T-helper 1 cell treated with Interleukin-12 subunit alpha and Interleukin-12 subunit beta and Interleukin-4 antibody, amounts not matched to agents 30 μg/mL and 1 μg/mL, for 36 hours (primary cell): ENCODE measurements around the gene PLXDC2.
"Not testable (repeated sequence)": the region's sequence is repeated elsewhere in the genome, so short reads cannot be mapped to it uniquely, and the experiment has no call there.

ENCODE experiments used
- H3K27ac Mint-ChIP-seq: one replicate; pipeline ENCODE4 v1.8.0; 2021; ENCODE audit warnings: mild to moderate bottlenecking, mixed read lengths
- H3K27me3 Mint-ChIP-seq: one replicate; pipeline ENCODE4 v1.8.0; 2021; ENCODE audit warnings: low read depth, mixed read lengths
- H3K36me3 Mint-ChIP-seq: one replicate; pipeline ENCODE4 v1.8.0; 2021; ENCODE audit warnings: low read depth, mixed read lengths
- H3K4me1 Mint-ChIP-seq: one replicate; pipeline ENCODE4 v1.8.0; 2021; ENCODE audit warnings: low read depth, mixed read lengths
- H3K4me3 Mint-ChIP-seq: one replicate; pipeline ENCODE4 v1.8.0; 2021; ENCODE audit warnings: mild to moderate bottlenecking, moderate library complexity, mixed read lengths
- H3K9me3 Mint-ChIP-seq: one replicate; pipeline ENCODE4 v1.8.0; 2021; ENCODE audit warnings: mixed read lengths

The PLXDC2 gene

GRCh38 chr10:20004087-20004523 lies 187.9 kb downstream of the PLXDC2 start:
- H3K4me3 Mint-ChIP-seq, result no peak overlapping the region

GRCh38 chr10:20005638-20006037 lies 189.4 kb downstream of the PLXDC2 start:
- peaks cover 24% of the 10 kb centered on the region for H3K9me3 Mint-ChIP-seq
- no peak overlapping the region for H3K4me3 Mint-ChIP-seq
- H3K27me3 Mint-ChIP-seq, result no peaks in the 10 kb centered on the region
- H3K36me3 Mint-ChIP-seq, result peaks cover 2% of the 10 kb centered on the region
- H3K4me1 Mint-ChIP-seq, result peaks cover 3% of the 10 kb centered on the region
- no peak overlapping the region for H3K27ac Mint-ChIP-seq

More at GRCh38 chr10:20004087-20004523, 187.9 kb downstream of the PLXDC2 start:
- Mint-ChIP-seq H3K27me3 (no peaks in the 10 kb centered on the region), H3K27ac (peak overlapping the region; percentile 31), H3K4me1 (peaks cover 3% of the 10 kb centered on the region), H3K36me3 (peaks cover 2% of the 10 kb centered on the region), H3K9me3 (peaks cover 17% of the 10 kb centered on the region)

- no peak overlapping the region for H3K4me3 Mint-ChIP-seq
- no peaks in the 10 kb centered on the region for H3K27me3 Mint-ChIP-seq
- peaks cover 24% of the 10 kb centered on the region for H3K9me3 Mint-ChIP-seq
- no peak overlapping the region for H3K27ac Mint-ChIP-seq
- peaks cover 3% of the 10 kb centered on the region for H3K4me1 Mint-ChIP-seq
- H3K36me3 Mint-ChIP-seq, result peaks cover 2% of the 10 kb centered on the region
Measured at GRCh38 chr10:20006169-20006870, 190.1 kb downstream of the PLXDC2 start.

- Mint-ChIP-seq H3K27me3 (no peaks in the 10 kb centered on the region), H3K4me3 (no peak overlapping the region), H3K4me1 (peaks cover 2% of the 10 kb centered on the region), H3K27ac (no peak overlapping the region), H3K9me3 (peaks cover 22% of the 10 kb centered on the region), H3K36me3 (peaks cover 2% of the 10 kb centered on the region)
Measured at GRCh38 chr10:20007426-20007825, 191.2 kb downstream of the PLXDC2 start.

DNA sequence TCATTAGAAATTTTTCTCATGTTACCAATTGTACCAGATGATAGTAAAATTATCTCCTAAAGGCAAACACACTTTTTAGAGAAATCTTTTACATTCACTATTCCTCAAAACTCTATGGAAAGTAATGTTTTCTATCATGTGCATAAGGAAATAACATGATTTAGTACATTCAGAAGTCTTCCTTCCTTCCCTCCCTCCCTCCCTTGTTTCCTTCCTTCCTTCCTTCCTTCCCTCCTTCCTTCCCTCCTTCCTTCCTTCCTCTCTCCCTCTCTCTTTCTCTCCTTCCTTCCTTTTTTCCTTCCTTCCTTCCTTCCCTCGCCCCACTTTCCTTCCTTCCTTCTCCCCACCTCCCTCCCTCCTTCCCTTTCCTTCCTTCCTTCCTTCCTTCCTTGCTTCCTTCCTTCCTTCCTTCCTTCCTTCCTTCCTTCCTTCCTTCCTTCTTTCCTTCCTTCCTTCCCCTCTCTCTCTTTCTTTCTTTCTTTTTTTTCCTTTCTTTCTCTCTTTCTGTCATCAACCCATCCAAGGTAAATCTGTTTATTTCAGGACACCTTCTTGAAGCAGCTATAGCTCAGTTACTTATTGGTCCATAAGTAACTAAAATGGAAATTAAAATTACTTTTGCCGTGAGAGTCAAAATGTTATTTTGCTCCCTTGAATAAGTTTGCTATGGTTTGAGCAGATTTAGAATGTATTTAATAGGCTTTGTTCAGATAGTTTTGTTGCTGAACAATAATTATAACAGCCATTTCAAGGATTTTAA lies 197.9 kb downstream of the PLXDC2 start:
- Mint-ChIP-seq H3K36me3 (no peaks in the 10 kb centered on the region), H3K4me1 (no peaks in the 10 kb centered on the region), H3K9me3 (peaks cover 29% of the 10 kb centered on the region), H3K27me3 (no peaks in the 10 kb centered on the region), H3K4me3 (no peak overlapping the region), H3K27ac (no peak overlapping the region)

- no peak overlapping the region for H3K27ac Mint-ChIP-seq
- H3K27me3 Mint-ChIP-seq, result no peaks in the 10 kb centered on the region
- H3K9me3 Mint-ChIP-seq, result peaks cover 22% of the 10 kb centered on the region
- H3K4me1 Mint-ChIP-seq, result no peaks in the 10 kb centered on the region
- H3K4me3 Mint-ChIP-seq, result no peak overlapping the region
- no peaks in the 10 kb centered on the region for H3K36me3 Mint-ChIP-seq
Measured at GRCh38 chr10:20017961-20018360, 201.7 kb downstream of the PLXDC2 start.

DNA sequence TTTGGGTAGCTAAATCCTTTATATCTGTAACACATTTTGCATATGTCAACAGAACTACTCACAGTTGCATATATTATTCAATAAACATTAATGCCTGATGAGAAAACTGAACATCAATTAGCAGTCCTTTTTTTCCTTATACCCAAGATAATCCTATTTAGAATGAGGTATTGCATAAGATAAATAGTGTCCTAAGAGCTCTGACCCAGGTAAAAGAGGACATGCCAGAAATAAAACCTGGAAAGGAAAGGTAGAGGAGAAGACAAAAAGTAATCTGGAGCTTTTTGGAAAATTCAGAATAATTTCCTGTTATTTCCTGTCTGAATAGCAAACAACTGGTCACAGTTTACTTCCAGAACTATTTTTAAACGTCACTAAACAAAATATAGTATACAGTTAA lies 204.4 kb downstream of the PLXDC2 start:
- H3K4me3 Mint-ChIP-seq, result no peak overlapping the region
- peaks cover 13% of the 10 kb centered on the region for H3K9me3 Mint-ChIP-seq
- H3K36me3 Mint-ChIP-seq, result no peaks in the 10 kb centered on the region
- H3K4me1 Mint-ChIP-seq, result no peaks in the 10 kb centered on the region
- no peaks in the 10 kb centered on the region for H3K27me3 Mint-ChIP-seq
- no peak overlapping the region for H3K27ac Mint-ChIP-seq

- H3K27ac Mint-ChIP-seq, result no peak overlapping the region
- H3K27me3 Mint-ChIP-seq, result no peaks in the 10 kb centered on the region
- H3K4me3 Mint-ChIP-seq, result no peak overlapping the region
- no peaks in the 10 kb centered on the region for H3K36me3 Mint-ChIP-seq
- peaks cover 5% of the 10 kb centered on the region for H3K9me3 Mint-ChIP-seq
- no peaks in the 10 kb centered on the region for H3K4me1 Mint-ChIP-seq
Measured at GRCh38 chr10:20029523-20029922, 213.3 kb downstream of the PLXDC2 start.

- Mint-ChIP-seq H3K4me1 (no peaks in the 10 kb centered on the region), H3K27ac (no peak overlapping the region), H3K9me3 (peaks cover 5% of the 10 kb centered on the region), H3K36me3 (no peaks in the 10 kb centered on the region), H3K27me3 (no peaks in the 10 kb centered on the region), H3K4me3 (no peak overlapping the region)
Measured at GRCh38 chr10:20033476-20033875, 217.2 kb downstream of the PLXDC2 start.

DNA sequence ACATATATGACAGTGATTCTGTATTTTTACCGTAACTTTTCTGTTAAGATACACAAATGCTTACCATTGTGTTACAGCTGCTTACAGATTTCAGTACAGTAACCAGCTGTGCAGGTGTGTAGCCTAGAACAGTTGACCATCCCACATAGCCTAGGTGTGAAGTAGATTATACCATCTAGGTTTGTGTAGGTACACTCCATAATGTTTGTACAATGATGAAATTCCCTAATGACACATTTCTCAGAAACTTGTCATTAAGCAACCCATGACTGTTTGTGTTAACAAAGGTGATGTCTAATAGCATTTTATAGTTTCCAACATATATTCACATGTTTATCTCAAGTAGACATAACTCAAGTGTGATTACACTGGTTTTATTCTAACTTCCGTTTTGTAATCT lies 218.5 kb downstream of the PLXDC2 start:
- Mint-ChIP-seq H3K27me3 (no peaks in the 10 kb centered on the region), H3K27ac (no peak overlapping the region), H3K9me3 (peaks cover 5% of the 10 kb centered on the region), H3K4me3 (no peak overlapping the region), H3K4me1 (no peaks in the 10 kb centered on the region), H3K36me3 (no peaks in the 10 kb centered on the region)

DNA sequence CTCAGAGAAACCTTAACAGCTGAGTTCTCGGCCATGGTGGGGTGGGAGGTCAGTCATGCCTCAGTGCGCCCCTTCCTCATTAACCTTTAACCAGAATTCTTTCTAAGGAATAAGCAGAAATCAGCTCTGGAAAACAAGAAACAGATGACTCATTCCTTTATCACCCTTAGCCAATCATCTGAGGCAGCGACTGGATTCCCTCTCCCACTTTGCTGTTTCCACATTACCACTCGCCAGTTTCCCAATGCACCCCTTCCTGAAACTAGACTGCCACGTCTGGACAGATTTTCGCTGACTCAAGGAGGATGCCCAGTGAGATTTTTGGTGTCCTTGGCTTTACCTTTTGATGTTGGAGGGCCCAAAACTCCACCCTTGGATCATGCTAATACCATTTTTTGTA lies 223.8 kb downstream of the PLXDC2 start:
- Mint-ChIP-seq H3K4me1 (no peaks in the 10 kb centered on the region), H3K4me3 (no peak overlapping the region), H3K36me3 (no peaks in the 10 kb centered on the region), H3K27me3 (no peaks in the 10 kb centered on the region), H3K9me3 (no peaks in the 10 kb centered on the region), H3K27ac (no peak overlapping the region)

- Mint-ChIP-seq H3K27ac (no peak overlapping the region), H3K4me3 (no peak overlapping the region), H3K36me3 (no peaks in the 10 kb centered on the region), H3K27me3 (no peaks in the 10 kb centered on the region), H3K4me1 (no peaks in the 10 kb centered on the region), H3K9me3 (no peaks in the 10 kb centered on the region)
Measured at GRCh38 chr10:20041931-20042330, 225.7 kb downstream of the PLXDC2 start.

DNA sequence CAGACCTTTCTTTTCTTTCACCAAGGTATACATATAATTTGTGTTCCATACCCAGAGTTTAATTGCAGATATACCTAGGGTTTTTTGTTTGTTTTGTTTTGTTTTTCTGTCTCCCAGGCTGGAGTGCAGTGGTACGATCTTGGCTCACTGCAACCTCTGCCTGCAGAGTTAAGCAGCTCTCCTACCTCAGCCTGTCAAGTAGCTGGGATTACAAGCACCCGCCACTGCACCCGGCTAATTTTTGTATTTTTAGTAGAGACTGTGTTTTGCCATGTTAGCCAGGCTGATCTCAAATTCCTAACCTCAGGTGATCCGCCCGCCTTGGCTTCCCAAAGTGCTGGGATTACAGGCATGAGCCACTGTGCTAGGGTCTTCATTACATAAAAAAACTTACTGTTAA lies 228.9 kb downstream of the PLXDC2 start:
- H3K4me3 Mint-ChIP-seq, H3K36me3 Mint-ChIP-seq, H3K9me3 Mint-ChIP-seq, H3K27me3 Mint-ChIP-seq, H3K27ac Mint-ChIP-seq, H3K4me1 Mint-ChIP-seq: not testable (repeated sequence)

DNA sequence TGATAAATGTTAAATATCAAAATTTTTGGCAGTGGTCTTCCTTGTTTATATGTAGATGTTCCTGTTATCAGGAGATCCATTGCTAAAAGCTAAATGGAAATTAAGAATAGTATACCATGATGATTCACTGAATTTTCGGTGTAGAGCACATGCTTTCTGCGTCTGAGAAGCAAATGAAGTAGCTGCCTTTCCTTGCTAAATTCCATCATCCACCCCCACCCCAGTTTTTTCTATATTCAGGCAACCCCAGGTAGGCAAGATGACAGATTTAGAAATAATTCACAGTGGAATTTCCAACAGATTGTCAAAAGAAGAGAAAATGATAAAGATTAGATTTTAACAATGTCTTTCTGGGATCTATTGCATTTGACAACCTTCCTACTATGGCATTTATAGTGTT lies 231.9 kb downstream of the PLXDC2 start:
- Mint-ChIP-seq H3K4me3 (no peak overlapping the region), H3K27ac (no peak overlapping the region), H3K27me3 (no peaks in the 10 kb centered on the region), H3K36me3 (no peaks in the 10 kb centered on the region), H3K9me3 (peaks cover 6% of the 10 kb centered on the region), H3K4me1 (no peaks in the 10 kb centered on the region)

DNA sequence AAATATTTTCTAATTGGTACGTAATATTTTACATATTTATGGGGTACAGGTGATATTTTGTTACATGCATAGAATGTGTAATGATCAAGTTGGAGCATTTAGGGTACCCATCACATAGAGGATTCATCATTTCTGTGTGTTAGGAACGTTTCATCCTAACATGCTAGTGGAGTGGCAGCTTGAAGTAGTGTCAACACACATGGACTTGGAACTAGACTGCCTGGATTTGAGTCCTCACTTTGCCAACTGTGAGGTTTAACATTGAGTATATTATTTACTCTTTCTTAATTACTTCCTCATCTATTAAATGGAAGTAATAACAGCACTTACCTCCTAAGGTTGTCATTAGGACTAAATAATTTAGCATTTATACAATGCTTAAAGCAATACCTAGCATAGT lies 241.9 kb downstream of the PLXDC2 start:
- Mint-ChIP-seq H3K27ac (no peak overlapping the region), H3K4me3 (no peak overlapping the region), H3K27me3 (no peaks in the 10 kb centered on the region), H3K4me1 (no peaks in the 10 kb centered on the region), H3K36me3 (no peaks in the 10 kb centered on the region), H3K9me3 (peaks cover 11% of the 10 kb centered on the region)
